Smooth muscle cell (in vitro differentiated cells): ENCODE results near the gene GNAT2. TPM values are rescaled to one million over a fixed set of nuclear protein-coding genes. Genes with fewer than 3 reads are reported as not detected.
A peak's percentile ranks its signal among the peaks of the same experiment; 100 is the strongest.

Source experiments
- DNase-seq: peaks from one replicate; lab custom pipeline; 2025; ENCODE audit not compliant: unreplicated experiment; lab: John Stamatoyannopoulos, UW
- H2AFZ ChIP-seq: fragments of 200-600 bp; sonication (generic); 2 replicates; pipeline ENCODE4 v1.6.0; 2016; ENCODE audit warnings: antibody characterized with exemption, low read depth, mild to moderate bottlenecking
- H3F3A ChIP-seq: fragments of 200-600 bp; sonication (generic); 2 replicates; pipeline ENCODE4 v1.6.0; 2017; ENCODE audit warnings: antibody characterized with exemption, low read depth
- H3K27ac ChIP-seq: fragments of 200-600 bp; sonication (generic); 2 replicates; pipeline ENCODE4 v1.5.1; 2016; ENCODE audit warnings: low read depth, mild to moderate bottlenecking
- H3K27me3 ChIP-seq: fragments of 200-600 bp; sonication (generic); 2 replicates; pipeline ENCODE4 v1.6.1; 2016; ENCODE audit warnings: low read depth, mild to moderate bottlenecking
- H3K36me3 ChIP-seq: fragments of 200-600 bp; sonication (generic); 2 replicates; pipeline ENCODE4 v1.5.1; 2016; ENCODE audit warnings: low read depth
- H3K4me1 ChIP-seq: fragments of 200-600 bp; sonication (generic); 2 replicates; pipeline ENCODE4 v1.5.1; 2016; ENCODE audit warnings: low read depth
- H3K4me2 ChIP-seq: fragments of 200-600 bp; sonication (generic); 2 replicates; pipeline ENCODE4 v1.6.0; 2016; ENCODE audit warnings: mild to moderate bottlenecking
- H3K4me3 ChIP-seq: fragments of 200-600 bp; sonication (generic); 2 replicates; pipeline ENCODE4 v1.5.1; 2016; ENCODE audit warnings: mild to moderate bottlenecking
- H3K79me2 ChIP-seq: fragments of 200-600 bp; sonication (generic); 2 replicates; pipeline ENCODE4 v1.6.0; 2016; ENCODE audit warnings: low read depth, mild to moderate bottlenecking
- H3K9ac ChIP-seq: fragments of 200-600 bp; sonication (generic); 2 replicates; pipeline ENCODE4 v1.6.0; 2016; ENCODE audit warnings: low read depth
- H3K9me3 ChIP-seq: fragments of 200-600 bp; sonication (generic); replicated peaks from 2 replicates; pipeline ENCODE4 v1.5.1; 2016; ENCODE audit warnings: low read depth
- H4K20me1 ChIP-seq: fragments of 200-600 bp; sonication (generic); 2 replicates; pipeline ENCODE4 v1.6.0; 2016; ENCODE audit warnings: low read depth
- WGBS: methylation state at CpG from one replicate; pipeline ENCODE4 v1.1.7; 2016; ENCODE audit warnings: low lambda C conversion rate; 5-methylcytosine and 5-hydroxymethylcytosine counted together
- polyA plus RNA-seq: library from polyadenylated mRNA; unstranded; fragments of >200 nt; fragmentation: Nextera tagmentation; extraction: Ambion mirVana; gene quantifications from 2 replicates; pipeline ENCODE4 v1.2.1, GENCODE V29; 2016
- total RNA-seq: library from RNA; depleted of rRNA; stranded (reverse); fragments of >200 nt; gene quantifications from 2 replicates; pipeline ENCODE4 v1.2.3, GENCODE V29; 2014
- TF ChIP-seq, protein P1 (sequence below): fragments of 200-600 bp; sonication (generic); IDR thresholded peaks from 2 replicates; pipeline ENCODE4 v1.5.1; 2017; ENCODE audit warnings: borderline replicate concordance, mild to moderate bottlenecking, antibody characterized with exemption; ENCODE audit not compliant: insufficient read depth, poor library complexity, severe bottlenecking

Gene GNAT2
- total and polyA plus RNA-seq, 2 experiments from 2014 or later = not detected

DNA sequence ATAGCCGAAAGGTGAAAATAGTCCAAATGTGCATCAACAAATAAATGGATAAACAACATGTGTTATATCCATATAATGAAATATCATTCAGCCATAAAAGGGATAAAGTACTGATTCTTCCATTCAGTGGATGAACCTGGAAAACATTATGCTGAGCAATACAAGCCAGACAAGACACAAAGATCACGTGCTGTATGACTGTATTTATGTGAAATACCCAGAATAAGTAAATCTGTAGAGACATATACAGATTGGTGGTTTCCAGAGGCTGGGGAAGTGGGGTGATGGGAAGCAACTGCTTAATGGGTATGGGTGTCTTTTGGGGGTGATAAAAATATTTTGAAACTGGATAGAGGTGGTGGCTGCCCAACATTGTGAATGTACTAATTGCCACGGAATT, 23.2 kb upstream of the GNAT2 start:
- no peaks in the 10 kb centered on the region for H4K20me1 ChIP-seq
- no peak for DNase-seq
- no peak overlapping the region for H2AFZ ChIP-seq
- no peaks in the 10 kb centered on the region for H3K9me3 ChIP-seq
- no peaks in the 10 kb centered on the region for H3F3A ChIP-seq
- H3K79me2 ChIP-seq = no peaks in the 10 kb centered on the region
- no peaks in the 10 kb centered on the region for H3K4me1 ChIP-seq
- H3K9ac ChIP-seq = no peak overlapping the region
- no peak overlapping the region for H3K27ac ChIP-seq
- no peaks in the 10 kb centered on the region for H3K27me3 ChIP-seq
- TF ChIP-seq, protein P1, sequence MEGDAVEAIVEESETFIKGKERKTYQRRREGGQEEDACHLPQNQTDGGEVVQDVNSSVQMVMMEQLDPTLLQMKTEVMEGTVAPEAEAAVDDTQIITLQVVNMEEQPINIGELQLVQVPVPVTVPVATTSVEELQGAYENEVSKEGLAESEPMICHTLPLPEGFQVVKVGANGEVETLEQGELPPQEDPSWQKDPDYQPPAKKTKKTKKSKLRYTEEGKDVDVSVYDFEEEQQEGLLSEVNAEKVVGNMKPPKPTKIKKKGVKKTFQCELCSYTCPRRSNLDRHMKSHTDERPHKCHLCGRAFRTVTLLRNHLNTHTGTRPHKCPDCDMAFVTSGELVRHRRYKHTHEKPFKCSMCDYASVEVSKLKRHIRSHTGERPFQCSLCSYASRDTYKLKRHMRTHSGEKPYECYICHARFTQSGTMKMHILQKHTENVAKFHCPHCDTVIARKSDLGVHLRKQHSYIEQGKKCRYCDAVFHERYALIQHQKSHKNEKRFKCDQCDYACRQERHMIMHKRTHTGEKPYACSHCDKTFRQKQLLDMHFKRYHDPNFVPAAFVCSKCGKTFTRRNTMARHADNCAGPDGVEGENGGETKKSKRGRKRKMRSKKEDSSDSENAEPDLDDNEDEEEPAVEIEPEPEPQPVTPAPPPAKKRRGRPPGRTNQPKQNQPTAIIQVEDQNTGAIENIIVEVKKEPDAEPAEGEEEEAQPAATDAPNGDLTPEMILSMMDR = no peak
- H3K36me3 ChIP-seq = no peaks in the 10 kb centered on the region
- H3K4me2 ChIP-seq = no peak overlapping the region
- H3K4me3 ChIP-seq = no peak overlapping the region
- 63% methylated on average over 3 of the region's 3 CpGs for WGBS

DNA sequence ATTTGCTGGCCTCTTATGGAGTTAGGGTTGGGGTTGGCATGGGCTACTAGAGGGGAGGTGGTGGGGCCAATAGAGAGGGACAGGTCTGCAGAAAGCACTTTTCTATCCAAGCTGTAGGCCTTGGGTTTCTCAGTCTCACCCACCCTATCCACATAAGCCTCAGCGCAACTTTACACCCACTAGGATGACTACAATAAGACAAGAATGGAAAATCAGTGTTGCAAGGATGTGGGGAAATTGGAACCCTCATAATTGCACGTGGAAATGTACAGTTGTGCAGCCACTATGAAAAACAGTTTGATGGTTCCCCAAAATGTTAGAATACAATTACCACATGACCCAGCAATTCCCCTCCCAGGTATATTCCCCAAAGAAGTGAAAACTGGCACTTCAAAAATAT, 22.4 kb upstream of the GNAT2 start:
- no peak overlapping the region for H3K9ac ChIP-seq
- H3K36me3 ChIP-seq = no peaks in the 10 kb centered on the region
- no peaks in the 10 kb centered on the region for H3K4me1 ChIP-seq
- no peak overlapping the region for H2AFZ ChIP-seq
- no peaks in the 10 kb centered on the region for H3K9me3 ChIP-seq
- no peaks in the 10 kb centered on the region for H3K27me3 ChIP-seq
- TF ChIP-seq, protein P1 = no peak
- H4K20me1 ChIP-seq = no peaks in the 10 kb centered on the region
- H3K4me2 ChIP-seq = no peak overlapping the region
- no peak overlapping the region for H3K4me3 ChIP-seq
- no peaks in the 10 kb centered on the region for H3K79me2 ChIP-seq
- WGBS = 70% methylated on average over 2 of the region's 2 CpGs
- no peak for DNase-seq
- H3F3A ChIP-seq = no peaks in the 10 kb centered on the region
- no peak overlapping the region for H3K27ac ChIP-seq

DNA sequence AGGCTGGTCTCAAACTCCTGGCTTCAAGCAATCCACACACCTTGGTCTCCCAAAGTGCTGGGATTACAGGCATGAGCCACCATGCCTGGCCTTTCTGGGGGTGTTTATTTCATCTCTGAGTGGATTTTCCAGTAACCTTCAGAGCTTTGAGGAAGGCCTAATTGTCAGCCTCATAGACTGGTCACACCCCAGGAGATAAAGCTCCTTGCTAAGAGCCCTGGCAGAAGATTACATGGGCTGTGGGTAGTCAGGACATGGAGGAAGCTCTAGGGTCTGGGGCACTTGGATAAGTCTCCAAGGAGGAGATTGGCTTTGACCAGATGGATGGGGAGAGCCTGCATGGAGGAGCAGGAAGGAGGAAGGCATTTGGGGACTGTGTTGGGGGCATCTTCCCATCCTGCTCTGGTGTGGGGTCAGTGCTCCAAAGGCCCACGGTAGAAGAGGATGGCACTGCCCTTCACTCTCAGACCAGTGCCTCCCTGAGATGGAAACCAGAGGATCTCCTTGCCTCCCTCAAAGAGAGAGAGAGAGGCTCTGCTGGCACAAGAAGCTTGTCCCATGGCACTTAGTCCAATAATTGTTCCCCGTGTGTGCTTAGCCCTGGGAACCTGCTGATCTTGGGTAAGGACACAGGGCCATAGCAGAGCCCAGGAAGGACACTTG, 21.8 kb upstream of the GNAT2 start:
- H3K4me3 ChIP-seq = no peak overlapping the region
- TF ChIP-seq, protein P1 = no peak
- H3K27me3 ChIP-seq = no peaks in the 10 kb centered on the region
- H4K20me1 ChIP-seq = no peaks in the 10 kb centered on the region
- H3K9me3 ChIP-seq = no peaks in the 10 kb centered on the region
- no peaks in the 10 kb centered on the region for H3K79me2 ChIP-seq
- H2AFZ ChIP-seq = no peak overlapping the region
- no peak overlapping the region for H3K4me2 ChIP-seq
- no peaks in the 10 kb centered on the region for H3K4me1 ChIP-seq
- H3K9ac ChIP-seq = no peak overlapping the region
- no peak for DNase-seq
- no peaks in the 10 kb centered on the region for H3F3A ChIP-seq
- H3K27ac ChIP-seq = no peak overlapping the region
- H3K36me3 ChIP-seq = no peaks in the 10 kb centered on the region
- 85% methylated on average over 2 of the region's 2 CpGs for WGBS

DNA sequence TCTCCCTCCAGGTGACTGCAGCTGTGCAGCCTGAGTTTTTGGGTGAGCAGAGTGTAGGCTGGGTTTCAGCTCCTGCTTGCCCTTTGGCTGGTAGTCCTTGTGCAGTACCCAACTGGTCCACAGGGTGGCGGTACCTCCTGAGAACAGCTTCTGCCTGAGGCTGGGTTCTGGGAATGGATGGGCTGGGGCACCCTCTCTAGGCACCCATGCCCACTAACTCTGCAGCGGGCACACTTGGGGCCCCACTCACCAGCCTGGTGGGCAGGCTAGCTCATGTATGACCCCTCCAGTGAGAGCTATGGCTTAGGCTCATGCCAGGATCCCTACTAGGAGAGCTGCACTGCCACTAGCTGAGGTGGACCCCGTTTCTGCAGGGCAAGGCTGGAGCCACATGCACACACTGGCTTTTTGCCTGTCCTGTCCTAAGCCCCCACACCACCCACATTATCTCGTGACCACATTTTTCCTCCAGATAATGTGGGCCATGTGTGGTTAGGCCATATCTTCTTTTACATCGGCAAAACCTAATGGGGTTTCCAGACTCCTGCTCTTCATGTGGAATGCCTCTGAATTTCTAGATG, 21.0 kb upstream of the GNAT2 start:
- Histone ChIP-seq H3K9me3 (no peaks in the 10 kb centered on the region), H3F3A (no peaks in the 10 kb centered on the region), H2AFZ (no peak overlapping the region), H3K27ac (no peak overlapping the region), H3K79me2 (no peaks in the 10 kb centered on the region), H4K20me1 (no peaks in the 10 kb centered on the region), H3K4me1 (peaks cover 4% of the 10 kb centered on the region), H3K4me3 (no peak overlapping the region), H3K9ac (no peak overlapping the region), H3K36me3 (no peaks in the 10 kb centered on the region), H3K4me2 (no peak overlapping the region), H3K27me3 (no peaks in the 10 kb centered on the region)
- whole genome bisulfite sequencing = 20% methylated on average over 5 of the region's 5 CpGs
- TF ChIP-seq, protein P1 = peak; percentile 87
- peak; percentile 70 for DNase-seq
